AG20443 (cell line): Measurements from ENCODE around the gene DARS1.
A peak's percentile ranks its signal among the peaks of the same experiment; 100 is the strongest.
"Not testable (repeated sequence)": the region's sequence is repeated elsewhere in the genome, so short reads cannot be mapped to it uniquely, and the experiment has no call there.

Source experiments
- DNase-seq: peaks from one replicate; pipeline ENCODE4 v3.0.0; 2012; ENCODE audit warnings: low spot score, mixed read lengths

The DARS1 gene

GRCh38 chr2:135945526-135945925 lies 39.9 kb downstream of the DARS1 start:
- no peak for DNase-seq

- DNase-seq: no peak
These were observed 40.8 kb downstream of the DARS1 start for GRCh38 chr2:135944625-135945024.

GRCh38 chr2:135942936-135943688 lies 42.3 kb downstream of the DARS1 start:
- DNase-seq: no peak

- DNase-seq: no peak
These were observed 48.9 kb downstream of the DARS1 start for GRCh38 chr2:135936524-135936923.

- no peak for DNase-seq
These were observed 49.5 kb downstream of the DARS1 start for GRCh38 chr2:135935914-135936313.

- no peak for DNase-seq
These were observed 53.5 kb downstream of the DARS1 start for GRCh38 chr2:135931776-135932443.

GRCh38 chr2:135926605-135927004 lies 58.8 kb downstream of the DARS1 start:
- DNase-seq: no peak

GRCh38 chr2:135925571-135925970 lies 59.9 kb downstream of the DARS1 start:
- no peak for DNase-seq

GRCh38 chr2:135916207-135916606 lies 69.2 kb downstream of the DARS1 start:
- peak; percentile 14 for DNase-seq

- no peak for DNase-seq
These were observed 70.9 kb downstream of the DARS1 start for GRCh38 chr2:135914485-135914884.

GRCh38 chr2:135913727-135914365 lies 71.6 kb downstream of the DARS1 start:
- DNase-seq: peak; percentile 49

- no peak for DNase-seq
These were observed 75.5 kb downstream of the DARS1 start for GRCh38 chr2:135909976-135910375.

- DNase-seq: no peak
These were observed 79.7 kb downstream of the DARS1 start for GRCh38 chr2:135905679-135906078.

- peak; percentile 63 for DNase-seq
These were observed 81.0 kb downstream of the DARS1 start for GRCh38 chr2:135904341-135904989.

- no peak for DNase-seq
These were observed 81.8 kb downstream of the DARS1 start for GRCh38 chr2:135903650-135904049.

GRCh38 chr2:135899567-135899966 lies 85.9 kb downstream of the DARS1 start:
- DNase-seq: no peak

- DNase-seq: no peak
These were observed 87.1 kb downstream of the DARS1 start for GRCh38 chr2:135898234-135898786.

- DNase-seq: no peak
These were observed 90.5 kb downstream of the DARS1 start for GRCh38 chr2:135894930-135895329.

GRCh38 chr2:135893374-135893794 lies 92.0 kb downstream of the DARS1 start:
- DNase-seq: no peak

- no peak for DNase-seq
These were observed 94.6 kb downstream of the DARS1 start for GRCh38 chr2:135890835-135891234.

- no peak for DNase-seq
These were observed 95.3 kb downstream of the DARS1 start for GRCh38 chr2:135890149-135890548.

GRCh38 chr2:135888587-135888986 lies 96.8 kb downstream of the DARS1 start:
- not testable (repeated sequence) for DNase-seq
